Measurements from ENCODE around the gene LAP3.
"Not testable (repeated sequence)": the region's sequence is repeated elsewhere in the genome, so short reads cannot be mapped to it uniquely, and the experiment has no call there.

Gene LAP3

GRCh38 chr4:17562157-17562556 lies 14.8 kb upstream of the LAP3 start:
- no peak for DNase-seq (ENCODE audit: low read depth)

DNA sequence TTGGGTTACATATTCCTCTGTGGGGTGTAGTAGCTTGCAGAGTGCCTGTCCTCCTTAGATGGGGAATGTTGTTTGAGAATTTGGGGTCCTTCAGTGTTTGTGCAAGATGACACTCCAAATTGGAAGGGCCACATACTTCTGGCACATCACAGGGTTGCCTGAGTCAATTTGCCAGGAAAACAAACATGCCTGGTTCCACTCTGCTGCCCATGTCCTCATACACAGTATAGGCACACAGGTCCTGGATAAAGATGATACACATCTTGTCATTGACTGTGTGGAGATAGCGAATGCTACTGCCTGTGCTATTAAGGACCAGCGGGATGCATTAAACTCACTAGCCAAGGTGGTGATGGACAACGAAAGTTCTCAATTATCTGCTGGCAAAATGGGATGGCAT lies 11.2 kb upstream of the LAP3 start:
- no peak for DNase-seq (ENCODE audit: low read depth)

DNA sequence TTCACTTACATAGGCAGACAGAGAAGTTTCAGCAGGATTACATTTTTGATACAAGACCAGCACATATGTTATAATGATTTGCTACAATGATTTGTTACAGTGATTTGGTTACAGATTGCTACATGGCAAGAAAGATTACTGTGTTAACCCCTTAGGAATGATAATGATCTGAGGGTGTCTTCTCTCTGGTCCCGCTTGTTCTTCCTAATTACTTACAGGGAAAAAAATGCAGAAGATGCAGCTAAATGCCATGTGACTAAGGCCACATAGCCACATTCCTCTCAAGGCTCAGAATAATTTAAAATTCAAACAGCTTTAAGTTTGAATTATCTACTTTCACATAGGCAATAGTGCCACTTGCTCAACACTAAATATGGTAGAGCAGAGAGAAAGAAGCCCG lies 9.7 kb upstream of the LAP3 start:
- DNase-seq (ENCODE audit: low read depth) = no peak

GRCh38 chr4:17574206-17574605 lies 2.8 kb upstream of the LAP3 start:
- DNase-seq (ENCODE audit: low read depth) = no peak

DNA sequence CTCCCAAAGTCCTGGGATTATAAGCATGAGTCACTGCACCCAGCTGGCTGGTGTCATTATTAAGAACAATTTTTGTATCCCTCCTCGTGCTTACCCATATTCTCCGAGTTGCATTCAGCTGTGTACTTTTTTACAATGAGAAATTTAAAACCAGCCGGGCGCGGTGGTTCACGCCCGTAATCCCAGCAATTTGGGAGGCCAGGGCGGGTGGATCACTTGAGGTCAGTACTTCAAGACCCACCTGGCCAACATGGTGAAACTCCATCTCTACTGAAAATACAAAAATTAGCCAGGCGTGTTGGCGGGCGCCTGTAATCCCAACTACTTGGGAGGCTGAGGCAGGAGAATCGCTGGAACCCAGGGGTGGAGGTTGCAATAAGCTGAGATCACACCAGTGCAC lies 1.8 kb upstream of the LAP3 start:
- not testable (repeated sequence) for DNase-seq (ENCODE audit: low read depth)

- peak; percentile 6 for DNase-seq (ENCODE audit: low read depth)
Observed at GRCh38 chr4:17577665-17578481, 875 bp downstream of the LAP3 start.

DNA sequence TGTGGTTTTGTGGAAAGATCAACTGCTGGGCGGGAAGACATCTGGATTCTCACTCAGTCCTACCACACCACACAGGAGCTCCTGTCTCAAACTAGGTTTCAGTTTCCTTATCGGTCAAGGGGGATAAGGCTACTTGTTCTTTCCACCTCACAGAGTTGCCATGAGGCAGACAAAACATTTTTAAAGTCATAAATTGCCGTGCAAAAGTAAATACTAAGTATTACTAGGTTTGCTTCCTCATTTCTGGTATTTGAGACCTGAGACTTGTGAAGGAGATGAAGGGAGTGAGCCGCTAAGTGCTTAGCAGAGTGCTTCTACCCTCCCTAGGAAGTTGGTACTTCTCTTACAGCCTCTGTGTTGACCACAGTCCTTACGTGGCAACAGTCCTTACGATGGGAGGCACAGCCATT lies 1.5 kb downstream of the LAP3 start:
- peak; percentile 4 for DNase-seq (ENCODE audit: low read depth)

DNA sequence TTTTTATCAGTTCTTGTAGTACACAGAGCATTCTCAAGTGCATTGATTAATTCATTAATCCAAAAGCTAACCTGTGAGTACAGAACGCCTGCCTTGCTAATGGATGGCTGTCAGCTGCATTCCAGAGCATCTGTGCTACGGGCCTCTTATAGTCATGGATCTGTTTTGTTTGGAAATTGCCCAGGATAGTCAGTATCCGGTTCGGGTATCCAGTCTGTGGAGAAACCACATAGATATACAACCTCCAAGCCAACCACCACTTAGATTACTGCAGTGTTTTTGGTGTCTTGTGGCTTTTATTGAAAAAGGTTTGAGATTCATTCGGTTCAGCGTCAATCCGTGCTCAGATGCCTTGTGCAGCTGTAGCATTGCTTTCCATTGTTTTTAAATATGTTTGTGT lies 4.0 kb downstream of the LAP3 start:
- peak; percentile 67 for DNase-seq (ENCODE audit: low read depth)

- DNase-seq (ENCODE audit: low read depth) = no peak
Observed at GRCh38 chr4:17583276-17583675, 6.3 kb downstream of the LAP3 start.

- no peak for DNase-seq (ENCODE audit: low read depth)
Observed at GRCh38 chr4:17583941-17584340, 6.9 kb downstream of the LAP3 start.

GRCh38 chr4:17584521-17585213 lies 7.7 kb downstream of the LAP3 start:
- no peak for DNase-seq (ENCODE audit: low read depth)

- DNase-seq (ENCODE audit: low read depth) = no peak
Observed at GRCh38 chr4:17587094-17587822, 10.3 kb downstream of the LAP3 start.

DNA sequence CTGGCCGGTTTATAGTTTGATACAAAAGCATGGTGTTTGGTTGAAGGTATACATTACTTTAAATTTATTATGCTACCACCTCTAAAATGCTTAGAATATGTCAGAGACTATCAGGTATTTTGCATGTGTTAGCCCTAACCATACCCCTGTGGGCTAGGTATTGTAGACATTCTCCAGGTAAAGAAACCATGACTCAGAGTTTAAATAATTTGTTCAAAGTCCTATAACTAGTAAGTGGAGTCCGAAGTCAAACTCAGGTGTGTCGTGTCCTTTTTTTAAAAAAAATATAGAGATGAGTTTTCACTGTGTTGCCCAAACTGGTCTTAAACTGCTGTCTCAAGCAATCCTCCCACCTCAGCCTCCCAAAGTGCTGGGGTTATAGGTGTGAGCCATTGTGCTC lies 12.4 kb downstream of the LAP3 start:
- no peak for DNase-seq (ENCODE audit: low read depth)

GRCh38 chr4:17595471-17596005 lies 18.5 kb downstream of the LAP3 start:
- DNase-seq (ENCODE audit: low read depth) = no peak

DNA sequence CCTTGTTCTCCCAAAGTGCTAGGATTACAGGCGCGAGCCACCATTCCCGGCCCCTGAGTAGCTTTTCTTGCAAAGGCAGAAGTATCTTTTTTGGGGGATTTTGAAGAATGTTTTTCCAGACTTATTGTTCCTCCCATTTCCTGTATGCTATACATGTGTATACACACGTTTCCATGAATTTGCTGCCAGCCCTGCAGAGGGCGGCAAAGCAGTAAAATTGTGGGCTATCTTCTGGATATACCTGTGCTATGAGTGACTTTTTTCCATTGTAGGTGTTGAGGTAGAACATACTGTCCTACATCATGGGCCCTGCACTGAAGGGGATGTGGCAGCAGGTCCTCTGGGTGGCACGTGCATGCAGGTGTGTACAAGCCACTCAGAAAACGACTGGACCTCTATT lies 20.5 kb downstream of the LAP3 start:
- no peak for DNase-seq (ENCODE audit: low read depth)

DNA sequence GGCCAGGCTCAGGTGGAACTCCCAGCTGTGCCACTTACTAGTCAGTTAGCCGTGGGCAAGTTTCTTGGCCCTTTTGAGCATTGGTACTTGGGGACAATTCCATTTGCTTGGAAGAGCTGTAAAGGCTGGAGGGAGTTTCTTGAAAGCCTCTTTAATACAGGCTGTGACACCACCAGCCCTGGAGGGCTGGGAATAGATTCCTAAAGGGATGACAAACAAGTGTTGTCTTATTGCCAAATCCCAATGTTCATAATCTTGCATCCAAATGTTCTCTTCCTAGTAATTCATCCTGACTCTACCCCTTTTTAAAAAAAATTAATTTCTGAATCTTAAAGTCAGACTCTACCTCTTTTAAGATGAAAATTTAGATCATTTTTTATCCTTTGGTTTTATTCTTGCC lies 22.8 kb downstream of the LAP3 start:
- DNase-seq (ENCODE audit: low read depth) = no peak

- DNase-seq (ENCODE audit: low read depth) = no peak
Observed at GRCh38 chr4:17605236-17605635, 28.2 kb downstream of the LAP3 start.

DNA sequence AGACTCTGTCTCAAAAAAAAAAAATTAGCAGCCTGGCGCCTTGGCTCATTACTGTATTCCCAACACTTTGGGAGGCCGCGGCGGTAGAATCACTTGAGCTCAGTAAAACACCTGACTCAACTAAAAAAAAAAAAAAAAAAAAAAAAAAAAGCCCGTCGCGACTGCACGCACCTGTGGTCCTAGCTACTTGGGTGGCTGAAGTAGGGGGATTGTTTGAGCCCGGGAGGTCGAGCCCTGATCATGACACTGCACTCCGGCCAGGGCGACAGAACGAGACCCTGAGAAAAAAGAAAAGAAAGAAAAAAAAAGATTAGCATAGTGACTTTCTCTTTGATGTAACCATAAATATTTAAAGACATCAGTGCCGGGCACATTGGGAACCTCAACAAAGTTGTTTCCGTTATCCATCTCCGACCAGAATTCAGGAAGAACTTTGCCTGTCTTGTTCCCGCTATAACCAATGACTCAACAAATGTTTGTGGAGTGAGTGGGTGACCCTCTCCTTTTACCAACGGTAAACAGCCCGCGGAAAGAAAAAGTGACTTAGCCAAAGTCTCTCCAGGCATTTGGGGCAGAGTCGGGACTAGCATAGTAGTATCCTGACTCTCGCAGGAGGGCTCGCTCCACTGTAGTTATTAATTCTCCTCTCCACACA lies 36.9 kb downstream of the LAP3 start:
- peak; percentile 63 for DNase-seq (ENCODE audit: low read depth)

DNA sequence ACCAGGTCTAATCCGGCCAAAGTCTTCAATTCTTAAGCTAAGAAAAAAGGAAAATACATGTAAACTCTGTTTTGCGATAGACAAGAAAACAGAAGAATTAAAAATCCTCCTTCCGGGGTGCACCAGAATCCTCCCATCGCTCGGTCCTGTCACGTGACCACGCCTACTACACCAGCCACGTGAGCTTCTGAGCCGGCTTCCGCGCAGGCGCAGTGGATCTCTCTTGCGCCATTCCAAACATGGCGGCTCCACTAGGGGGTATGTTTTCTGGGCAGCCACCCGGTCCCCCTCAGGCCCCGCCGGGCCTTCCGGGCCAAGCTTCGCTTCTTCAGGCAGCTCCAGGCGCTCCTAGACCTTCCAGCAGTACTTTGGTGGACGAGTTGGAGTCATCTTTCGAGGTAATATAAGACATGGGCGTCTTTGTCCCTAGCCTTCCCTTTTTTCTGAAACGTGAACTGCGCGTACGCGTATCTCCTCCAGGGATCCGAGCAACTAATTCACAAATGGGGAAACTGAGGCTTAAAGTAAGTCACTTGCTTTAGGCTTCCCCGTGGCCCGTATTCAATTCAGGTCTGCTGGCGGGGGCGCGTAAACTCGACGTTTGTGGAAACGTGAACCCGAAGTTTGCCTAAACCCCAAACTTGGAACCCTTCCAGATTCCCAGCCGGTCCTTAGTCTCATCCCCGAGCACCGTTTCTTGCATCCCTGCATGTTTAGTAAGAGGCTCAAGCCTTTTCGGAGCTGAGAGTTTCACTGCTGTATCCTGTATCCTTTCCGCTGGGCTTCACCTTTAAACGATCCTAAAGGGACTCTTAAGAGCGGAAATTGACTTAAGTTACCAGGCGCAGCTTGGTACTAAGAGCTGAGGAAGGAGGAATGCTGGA lies 37.7 kb downstream of the LAP3 start, which contains the start of gene MED28:
MED28 (plus strand) TSS at position 226 of the 884 bp plus-strand sequence; CDS start at position 240, 14 bp downstream.
- peak; percentile 94 for DNase-seq (ENCODE audit: low read depth)

DNA sequence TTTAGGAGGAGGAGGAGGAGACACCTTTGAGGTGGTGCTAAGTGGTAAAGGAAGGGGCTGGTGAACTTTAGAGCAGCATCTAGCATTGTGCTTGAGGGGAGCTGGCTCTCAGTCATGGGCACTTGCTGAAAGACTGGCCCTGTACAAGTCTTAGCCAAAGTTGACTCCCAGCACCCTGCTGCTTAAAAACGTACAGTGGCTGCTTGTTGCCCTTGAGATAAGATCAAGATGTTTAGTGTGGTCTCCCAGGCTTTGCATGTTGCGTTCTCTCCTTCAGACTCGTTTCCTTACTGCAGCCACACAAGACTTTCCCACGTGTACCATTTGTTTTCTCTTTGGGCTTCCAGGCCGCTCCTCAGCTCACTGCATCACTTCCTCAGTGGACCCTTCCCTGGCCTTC lies 39.3 kb downstream of the LAP3 start:
- no peak for DNase-seq (ENCODE audit: low read depth)

DNA sequence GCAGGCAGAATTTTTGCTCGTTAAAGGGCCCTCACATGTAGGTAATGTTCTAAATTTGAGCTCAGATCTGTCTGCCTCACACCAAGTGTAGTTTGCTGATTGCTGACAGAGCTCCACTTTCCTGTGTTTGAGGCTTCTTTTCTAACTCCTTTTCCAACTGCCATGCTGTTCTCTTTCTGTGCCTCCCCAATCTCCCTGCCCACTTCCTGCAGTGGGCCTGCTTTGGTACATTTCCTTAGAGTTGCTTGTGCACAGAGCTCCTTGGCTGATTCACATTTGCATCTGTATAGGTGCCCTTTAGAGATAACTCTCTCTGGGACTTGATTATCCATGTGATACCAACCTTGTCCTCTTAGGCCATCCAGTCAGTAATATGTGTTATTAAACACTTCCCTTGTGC lies 41.9 kb downstream of the LAP3 start:
- DNase-seq (ENCODE audit: low read depth) = no peak

Data from stromal cell of bone marrow (primary cell).